Right ventricle myocardium superior (tissue), 1 donor: ENCODE data around the gene TPRX1. TPM values are rescaled to one million over a fixed set of nuclear protein-coding genes. Genes with fewer than 3 reads are reported as not detected.

Experiments
- ATAC-seq: fragments of 200-7000 bp; cut with Tn5 transposase; one replicate; pipeline ENCODE4 v1.9.1; 2020; ENCODE audit warnings: mild to moderate bottlenecking; ENCODE audit not compliant: poor library complexity
- DNase-seq: peaks from one replicate; pipeline ENCODE4 v3.0.0-alpha.2; 2020
- intact Hi-C: fragments of 100-400 bp; cut with DNase I; formaldehyde crosslinking; loops from one replicate; pipeline ENCODE4 v1.11.2; 2022
- total RNA-seq: library from RNA; stranded (reverse); fragmentation: NEBNext Ultra II Directional; extraction: Animal tissue kit (Norgen Biotek cat#: 25700); gene quantifications from one replicate; pipeline ENCODE4 v1.2.1, GENCODE V29; 2021
- donor health status: DM: no; HTN: yes; CAD: no; lungs with severe emphysema.

Gene TPRX1
- total RNA-seq, 1 donor from 2014 or later = not detected

- intact Hi-C loops = no loop called here
- DNase-seq (no peak), ATAC-seq (peak; percentile 38)
Observed at GRCh38 chr19:47756953-47757608, 47.3 kb downstream of the TPRX1 start.

DNA sequence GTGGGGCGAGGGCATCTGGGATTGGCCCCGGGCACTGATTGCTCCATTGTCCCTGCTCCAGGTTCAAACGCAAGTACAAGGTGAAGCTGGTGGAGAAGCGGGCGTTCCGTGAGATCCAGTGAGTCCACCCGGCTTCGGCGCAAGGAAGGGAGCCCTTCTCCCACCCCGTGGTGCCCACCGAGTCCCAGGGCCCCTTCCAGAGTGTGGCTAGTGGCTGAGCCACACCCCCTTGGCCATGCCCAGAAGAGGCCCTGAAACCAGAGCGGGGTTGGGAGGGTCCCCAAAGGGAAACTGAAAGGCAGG lies 47.8 kb downstream of the TPRX1 start:
- no peak for DNase-seq
- intact Hi-C loops = no loop called here
- ATAC-seq = no peak

DNA sequence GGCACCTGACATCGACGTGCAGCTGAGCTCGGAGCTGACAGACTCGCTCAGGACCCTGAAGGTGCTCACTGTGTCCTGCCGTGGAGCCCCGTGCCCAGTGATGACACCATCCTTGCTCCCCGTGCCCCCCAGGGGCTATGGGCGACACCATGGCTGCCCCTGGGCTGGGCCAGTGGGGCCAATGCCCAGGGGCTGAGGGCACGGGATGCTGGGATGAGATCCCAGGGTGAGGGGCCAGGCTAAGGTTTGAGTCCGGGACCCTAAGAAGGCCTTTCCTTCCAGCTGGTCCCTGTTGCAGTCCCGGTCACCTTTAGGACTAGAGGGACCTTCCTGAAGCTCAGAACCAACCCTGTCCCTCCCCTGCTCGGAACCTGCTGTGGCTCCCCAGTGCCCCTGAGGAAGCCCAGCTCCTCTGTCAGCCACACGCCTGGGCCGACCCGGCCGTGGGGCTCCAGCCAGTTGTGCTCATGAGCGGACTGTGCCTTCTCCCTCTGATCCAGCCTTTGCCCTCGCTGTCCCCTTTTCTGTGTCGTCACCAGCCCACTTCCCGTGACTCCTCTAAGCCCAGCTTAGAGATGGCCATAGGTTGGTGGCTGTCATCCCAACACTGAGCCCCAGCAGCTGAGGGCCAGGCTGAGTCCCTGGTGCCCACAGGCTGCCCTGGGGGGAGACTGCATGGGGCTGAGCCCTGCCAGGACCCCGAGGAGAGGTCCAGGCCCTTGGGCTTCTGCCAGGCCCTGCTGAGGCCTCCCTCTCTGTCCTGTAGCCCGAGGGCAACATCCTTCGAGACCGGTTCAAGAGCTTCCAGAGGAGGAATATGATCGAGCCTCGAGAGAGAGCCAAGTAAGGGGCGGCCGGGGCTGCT lies 48.4 kb downstream of the TPRX1 start:
- no peak for DNase-seq
- intact Hi-C loops = no loop called here
- no peak for ATAC-seq

DNA sequence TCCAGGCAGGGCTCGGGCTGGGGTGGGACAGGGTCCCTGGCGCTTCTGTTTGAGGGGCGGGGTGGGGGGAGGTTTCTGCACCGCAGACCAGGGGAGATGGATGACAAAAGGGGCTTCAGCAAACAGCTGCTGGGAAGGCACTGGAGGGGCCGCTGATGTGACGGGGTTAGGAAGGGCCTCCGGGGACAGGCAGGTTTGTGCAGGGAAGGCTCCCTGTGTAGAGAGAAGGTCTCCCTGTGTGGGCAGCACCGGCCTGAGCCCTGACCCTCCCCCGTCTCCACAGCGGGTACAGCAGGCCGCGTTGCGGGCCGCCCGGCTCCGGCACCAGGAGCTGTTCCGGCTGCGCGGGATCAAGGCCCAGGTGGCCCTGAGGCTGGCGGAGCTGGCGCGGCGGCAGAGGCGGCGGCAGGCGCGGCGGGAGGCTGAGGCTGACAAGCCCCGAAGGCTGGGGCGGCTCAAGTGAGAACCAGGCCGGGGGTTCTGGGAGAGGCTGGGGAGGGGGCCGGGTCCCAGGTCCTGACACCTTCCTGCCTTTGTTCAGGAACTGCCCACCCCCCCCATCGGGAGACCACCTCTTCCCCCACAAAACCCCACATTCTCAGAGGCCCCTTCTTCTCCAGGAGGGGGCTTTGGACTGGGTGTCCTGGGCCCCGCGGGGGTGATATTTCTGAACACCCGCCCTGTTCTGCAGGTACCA lies 49.1 kb downstream of the TPRX1 start:
- no peak for ATAC-seq
- intact Hi-C loops = no loop called here
- no peak for DNase-seq

GRCh38 chr19:47754206-47755064 lies 49.9 kb downstream of the TPRX1 start:
- DNase-seq (no peak), ATAC-seq (no peak)
- intact Hi-C loops = no loop called here

- DNase-seq = no peak
- intact Hi-C loops = no loop called here
- no peak for ATAC-seq
Observed at GRCh38 chr19:47752440-47753211, 51.7 kb downstream of the TPRX1 start.

Other genes with a start within 250 kb of the TPRX1 start
- gene ZNF541, start 231.4 kb downstream of the TPRX1 start, total RNA-seq = 0.35 TPM
- 7.2 TPM for gene BICRA, start 195.4 kb downstream of the TPRX1 start, total RNA-seq
- 45.2 TPM for gene EHD2, start 91.1 kb downstream of the TPRX1 start, total RNA-seq
- gene NOP53, start 59.0 kb downstream of the TPRX1 start, total RNA-seq = 153 TPM
- 1,241 TPM for gene SELENOW, start 25.8 kb downstream of the TPRX1 start, total RNA-seq
- gene CRX, start 17.4 kb upstream of the TPRX1 start, total RNA-seq = not detected
- gene TPRX2, start 54.7 kb upstream of the TPRX1 start, total RNA-seq = not detected
- not detected for gene SULT2A1, start 81.8 kb upstream of the TPRX1 start, total RNA-seq
- not detected for gene BSPH1, start 187.6 kb upstream of the TPRX1 start, total RNA-seq
- gene ELSPBP1, start 190.1 kb upstream of the TPRX1 start, total RNA-seq = not detected
- gene CABP5, start 239.5 kb upstream of the TPRX1 start, total RNA-seq = not detected